Activated CD8-positive, alpha-beta memory T cell treated with anti-CD3 and anti-CD28 coated beads for 36 hours (primary cell): Measurements from ENCODE around the gene NAA10. TPM values are rescaled to one million over a fixed set of nuclear protein-coding genes. Genes with fewer than 3 reads are reported as not detected.

ENCODE experiments used
- CTCF ChIA-PET: fragments of 350-600 bp; sonication (Branson Sonifier 250); formaldehyde crosslinking; loops from one replicate; lab custom pipeline; 2021; ENCODE audit warnings: antibody characterized with exemption; lab: Charles Lee
- POLR2A ChIA-PET: fragments of 350-600 bp; sonication (Branson Sonifier 250); formaldehyde crosslinking; loops from one replicate; lab custom pipeline; 2021; ENCODE audit warnings: antibody characterized with exemption; lab: Charles Lee
- total RNA-seq, 2 experiments: library from RNA; stranded (reverse); gene quantifications; one replicate each; pipeline ENCODE4 v1.2.3, GENCODE V29; 2021

NAA10 gene
- total RNA-seq, 2 experiments from 2014 or later: 166 to 167 TPM

- POLR2A ChIA-PET: no interaction called here
These were observed 19.9 kb upstream of the NAA10 start for GRCh38 chrX:153954558-153955227.

GRCh38 chrX:153953892-153954557, 19.2 kb upstream of the NAA10 start:
- ChIA-PET POLR2A (no interaction called here), CTCF (interaction anchor here (2.0 kb wide), 1 partner anchor 14 kb away, joined by 6 read pairs; no protein-coding TSS in a partner anchor)

More at GRCh38 chrX:153954558-153955227, 19.9 kb upstream of the NAA10 start:
- CTCF ChIA-PET: no interaction called here

- ChIA-PET CTCF (interaction anchor here (1.0 to 2.0 kb wide), 3 partner anchors 13 to 189 kb away, joined by 4 to 10 read pairs (median 6); partner anchors contain the start of gene PLXNB3), POLR2A (no interaction called here)
These were observed 18.5 kb upstream of the NAA10 start for GRCh38 chrX:153953342-153953830.

GRCh38 chrX:153952373-153953026, 17.7 kb upstream of the NAA10 start:
- POLR2A ChIA-PET: interaction anchor here (0.9 to 1.3 kb wide), 2 partner anchors 9 to 28 kb away, joined by 3 read pairs; no protein-coding TSS in a partner anchor
- CTCF ChIA-PET: interaction anchor here (1.0 to 2.0 kb wide), 5 partner anchors 13 to 188 kb away, joined by 4 to 10 read pairs (median 6); partner anchors contain the start of gene PLXNB3

GRCh38 chrX:153951683-153952372, 17.0 kb upstream of the NAA10 start:
- ChIA-PET POLR2A (interaction anchor here (0.9 to 1.3 kb wide), 2 partner anchors 10 to 27 kb away, joined by 3 read pairs; no protein-coding TSS in a partner anchor), CTCF (interaction anchor here (1.0 to 2.0 kb wide), 4 partner anchors 14 to 27 kb away, joined by 6 to 10 read pairs (median 6); no protein-coding TSS in a partner anchor)

- CTCF ChIA-PET: no interaction called here
- POLR2A ChIA-PET: no interaction called here
These were observed 15.3 kb upstream of the NAA10 start for GRCh38 chrX:153950127-153950526.

GRCh38 chrX:153948847-153949805, 14.3 kb upstream of the NAA10 start:
- ChIA-PET POLR2A (no interaction called here), CTCF (interaction anchor here (1.6 to 4.8 kb wide), 4 partner anchors 18 to 186 kb away, joined by 5 to 58 read pairs (median 6); partner anchors contain the start of gene ARHGAP4)

- ChIA-PET CTCF (interaction anchor here (1.1 to 4.8 kb wide), 6 partner anchors 15 to 185 kb away, joined by 3 to 58 read pairs (median 5); partner anchors contain the start of gene ARHGAP4), POLR2A (no interaction called here)
These were observed 13.2 kb upstream of the NAA10 start for GRCh38 chrX:153948002-153948466.

- CTCF ChIA-PET: interaction anchor here (0.8 to 4.8 kb wide), 10 partner anchors 9 to 184 kb away, joined by 3 to 58 read pairs (median 4); partner anchors contain the start of genes ARHGAP4, HCFC1, PLXNB3 and TMEM187
- POLR2A ChIA-PET: interaction anchor here (0.6 to 1.0 kb wide), 3 partner anchors 9 to 67 kb away, joined by 3 to 9 read pairs (median 4); no protein-coding TSS in a partner anchor
These were observed 12.4 kb upstream of the NAA10 start for GRCh38 chrX:153947009-153947769.

- POLR2A ChIA-PET: no interaction called here
- CTCF ChIA-PET: interaction anchor here (0.7 to 4.8 kb wide), 10 partner anchors 8 to 191 kb away, joined by 3 to 58 read pairs (median 5); partner anchors contain the start of genes ARHGAP4, HCFC1, PLXNB3 and TMEM187
These were observed 11.4 kb upstream of the NAA10 start for GRCh38 chrX:153945956-153946943.

- CTCF ChIA-PET: interaction anchor here (0.6 to 1.9 kb wide), 3 partner anchors 20 to 277 kb away, joined by 3 to 4 read pairs (median 3); no protein-coding TSS in a partner anchor
These were observed 9.9 kb upstream of the NAA10 start for GRCh38 chrX:153944800-153945150.

GRCh38 chrX:153944140-153944799, 9.4 kb upstream of the NAA10 start, which contains the start of gene RENBP:
Gene RENBP, minus strand, starts transcription at chrX:153944643. Its CDS starts 33 bp downstream, at chrX:153944610.
- POLR2A ChIA-PET: interaction anchor here (0.6 kb wide), 1 partner anchor 22 kb away, joined by 3 read pairs; no protein-coding TSS in a partner anchor

More at GRCh38 chrX:153944800-153945150, 9.9 kb upstream of the NAA10 start:
- POLR2A ChIA-PET: interaction anchor here (0.6 to 0.7 kb wide), 4 partner anchors 18 to 27 kb away, joined by 3 to 5 read pairs (median 4); partner anchors contain the start of gene HCFC1

GRCh38 chrX:153941336-153942252, 6.8 kb upstream of the NAA10 start:
- ChIA-PET POLR2A (no interaction called here), CTCF (interaction anchor here (0.8 kb wide), 1 partner anchor 29 kb away, joined by 3 read pairs; no protein-coding TSS in a partner anchor)

More at GRCh38 chrX:153944140-153944799, 9.4 kb upstream of the NAA10 start, which contains the start of gene RENBP:
- CTCF ChIA-PET: interaction anchor here (1.2 to 1.9 kb wide), 2 partner anchors 20 to 277 kb away, joined by 3 to 4 read pairs; no protein-coding TSS in a partner anchor
